MG63 (cell line): ENCODE results near the gene RABGAP1L. TPM values are rescaled to one million over a fixed set of nuclear protein-coding genes. Genes with fewer than 3 reads are reported as not detected.
A peak's percentile ranks its signal among the peaks of the same experiment; 100 is the strongest.

Experiments
- DNase-seq: peaks from one replicate; pipeline ENCODE4 v3.0.0-alpha.2; 2020
- H3K27me3 ChIP-seq: fragments of 250-450 bp; sonication (Bioruptor Pico); 2 replicates; pipeline ENCODE4 v1.5.1; 2020; ENCODE audit warnings: mild to moderate bottlenecking, moderate library complexity
- H3K36me3 ChIP-seq: fragments of 250-450 bp; sonication (Bioruptor Pico); 2 replicates; pipeline ENCODE4 v1.5.1; 2020; ENCODE audit warnings: mild to moderate bottlenecking, moderate library complexity
- H3K4me3 ChIP-seq: fragments of 250-450 bp; sonication (Bioruptor Pico); 2 replicates; pipeline ENCODE4 v1.5.1; 2020; ENCODE audit warnings: mild to moderate bottlenecking, moderate library complexity
- H3K9me3 ChIP-seq: fragments of 250-450 bp; sonication (Bioruptor Pico); 2 replicates; pipeline ENCODE4 v1.5.1; 2020; ENCODE audit warnings: mild to moderate bottlenecking, moderate library complexity
- total RNA-seq: library from RNA; depleted of rRNA; stranded (reverse); fragments of >200 nt; shearing (Covaris generic); gene quantifications from 2 replicates; pipeline ENCODE4 v1.2.3, GENCODE V29; 2014; ENCODE audit warnings: low replicate concordance

RABGAP1L gene
- total RNA-seq, 1 experiment from 2014 or later, result 14.8 TPM

DNA sequence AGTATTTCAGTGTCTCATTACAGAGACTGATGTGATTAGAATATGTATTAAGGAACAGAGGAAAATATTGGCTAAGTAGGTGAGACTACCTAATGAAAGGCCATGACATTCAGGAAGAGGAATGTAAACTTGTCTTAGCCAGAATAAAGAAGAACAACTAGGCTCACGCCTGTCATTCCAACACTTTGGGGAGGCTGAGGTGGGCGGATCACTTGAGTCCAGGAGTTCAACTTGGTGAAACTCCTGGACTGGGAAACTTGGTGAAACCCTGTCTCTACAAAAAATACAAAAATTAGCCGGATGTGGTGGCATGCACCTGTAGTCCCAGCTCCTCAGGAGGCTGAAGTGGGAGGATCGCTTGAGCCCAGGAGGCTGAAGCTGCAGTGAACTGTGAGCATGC is 825.6 kb downstream of the RABGAP1L start:
- H3K9me3 ChIP-seq, result peaks cover 2% of the 10 kb centered on the region; the same call in 1 of the 2 replicates
- H3K4me3 ChIP-seq, result no peak overlapping the region
- no peak for DNase-seq
- peaks cover 12% of the 10 kb centered on the region; the same call in 1 of the 2 replicates for H3K36me3 ChIP-seq
- no peaks in the 10 kb centered on the region for H3K27me3 ChIP-seq

DNA sequence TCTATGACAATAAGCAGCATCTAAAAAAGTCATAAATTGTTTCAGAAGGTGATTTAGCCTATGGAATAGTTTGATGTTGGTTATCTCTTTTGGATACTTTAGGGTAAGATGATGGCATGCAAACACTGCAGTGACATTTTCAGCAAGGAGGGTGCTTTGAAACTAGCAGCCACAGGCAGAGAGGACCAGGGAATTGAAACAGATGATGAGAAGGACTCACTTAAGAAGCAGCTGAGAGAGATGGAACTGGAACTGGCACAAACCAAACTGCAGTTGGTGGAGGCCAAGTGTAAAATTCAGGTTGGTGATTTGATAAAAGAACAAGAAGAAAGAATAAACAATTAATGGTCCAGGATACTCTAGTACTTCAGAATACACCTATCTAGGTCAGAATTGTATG is 829.2 kb downstream of the RABGAP1L start:
- DNase-seq, result no peak
- no peaks in the 10 kb centered on the region for H3K9me3 ChIP-seq
- no peaks in the 10 kb centered on the region for H3K27me3 ChIP-seq
- H3K36me3 ChIP-seq, result 0 out of 2 replicates have a peak, but pooled peaks cover 1% of the 10 kb centered on the region
- no peak overlapping the region for H3K4me3 ChIP-seq

DNA sequence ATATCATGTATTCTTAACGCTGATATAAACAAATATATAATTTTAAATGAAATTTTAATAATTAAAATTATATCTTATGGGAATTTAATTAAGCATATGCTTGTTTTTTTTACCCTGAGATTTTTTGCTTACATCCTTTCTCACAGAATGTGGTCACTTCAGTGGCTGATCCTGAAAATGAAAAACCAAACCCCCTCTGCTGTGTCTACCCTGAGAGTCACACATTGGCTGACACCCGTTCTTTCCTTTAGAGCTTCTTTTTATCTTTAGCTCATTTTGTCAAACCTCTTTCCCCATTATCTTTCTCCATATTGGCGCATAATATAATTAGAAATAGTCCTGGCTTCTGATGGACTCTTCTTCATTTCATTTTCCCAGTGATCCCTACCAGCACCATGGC is 829.7 kb downstream of the RABGAP1L start:
- DNase-seq, result no peak
- H3K27me3 ChIP-seq, result no peaks in the 10 kb centered on the region
- no peaks in the 10 kb centered on the region for H3K36me3 ChIP-seq
- H3K9me3 ChIP-seq, result no peaks in the 10 kb centered on the region
- H3K4me3 ChIP-seq, result no peak overlapping the region

DNA sequence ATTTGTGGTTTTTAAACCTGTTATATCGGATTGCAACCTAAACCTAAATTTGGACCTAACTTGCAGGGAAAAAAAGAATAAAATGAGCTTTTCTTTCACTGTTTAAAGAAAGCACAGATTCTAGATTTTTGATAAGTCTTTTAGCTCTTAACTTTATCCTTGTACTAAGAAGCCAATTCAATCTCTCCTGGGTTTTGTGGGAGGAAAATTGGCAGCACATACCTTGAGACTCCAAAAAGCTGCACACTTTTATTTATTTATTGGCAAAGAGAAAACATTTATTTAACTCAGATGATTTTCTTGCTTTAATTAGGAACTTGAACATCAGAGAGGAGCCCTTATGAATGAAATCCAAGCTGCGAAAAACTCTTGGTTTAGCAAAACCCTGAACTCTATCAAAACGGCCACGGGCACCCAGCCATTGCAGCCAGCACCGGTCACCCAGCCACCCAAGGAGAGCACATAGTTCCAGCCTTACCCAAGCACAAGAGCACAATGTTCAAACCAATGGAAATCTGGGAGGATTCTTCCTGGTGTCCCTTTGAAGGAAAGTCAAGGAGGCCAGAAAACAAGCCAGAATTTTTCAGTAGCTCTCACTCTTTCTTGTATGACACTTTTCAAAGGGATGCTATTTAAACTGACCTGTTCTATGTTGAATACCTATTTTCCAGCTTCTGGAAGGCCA is 830.4 kb downstream of the RABGAP1L start:
- Histone ChIP-seq H3K27me3 (no peaks in the 10 kb centered on the region), H3K9me3 (no peaks in the 10 kb centered on the region), H3K4me3 (peak overlapping the region; percentile 53), H3K36me3 (no peaks in the 10 kb centered on the region)
- DNase-seq, result no peak

DNA sequence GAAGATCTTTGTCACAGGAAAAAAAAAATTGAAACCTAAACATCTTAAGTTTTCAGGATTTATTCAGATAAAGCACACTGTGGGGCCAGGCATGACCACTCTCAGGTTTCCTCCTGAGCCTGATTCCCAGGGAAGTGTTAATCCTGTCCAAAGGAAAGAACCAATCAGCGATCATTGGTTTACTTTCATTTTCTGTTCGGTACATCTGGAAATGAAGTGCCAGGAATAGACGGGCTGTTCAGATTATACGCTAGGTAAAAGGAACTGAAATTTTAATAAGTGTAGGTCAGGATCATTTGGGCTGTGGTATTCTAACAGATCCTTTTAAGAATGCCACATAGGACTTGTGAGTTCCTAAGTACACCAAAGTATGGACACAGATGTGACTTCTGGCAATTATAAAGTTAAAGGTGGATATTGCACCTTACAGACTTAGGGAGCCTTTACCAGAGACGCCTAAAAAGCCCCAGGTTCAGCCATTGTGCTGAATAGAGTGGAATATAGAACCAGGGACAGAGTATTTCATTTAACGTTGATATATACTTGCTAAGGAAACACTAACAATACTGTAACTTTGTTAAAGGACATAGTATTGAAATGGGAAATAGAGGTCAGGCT is 831.2 kb downstream of the RABGAP1L start:
- no peaks in the 10 kb centered on the region for H3K36me3 ChIP-seq
- peak; percentile 31 for DNase-seq
- no peaks in the 10 kb centered on the region for H3K9me3 ChIP-seq
- no peaks in the 10 kb centered on the region for H3K27me3 ChIP-seq
- H3K4me3 ChIP-seq, result peak overlapping the region; percentile 53

DNA sequence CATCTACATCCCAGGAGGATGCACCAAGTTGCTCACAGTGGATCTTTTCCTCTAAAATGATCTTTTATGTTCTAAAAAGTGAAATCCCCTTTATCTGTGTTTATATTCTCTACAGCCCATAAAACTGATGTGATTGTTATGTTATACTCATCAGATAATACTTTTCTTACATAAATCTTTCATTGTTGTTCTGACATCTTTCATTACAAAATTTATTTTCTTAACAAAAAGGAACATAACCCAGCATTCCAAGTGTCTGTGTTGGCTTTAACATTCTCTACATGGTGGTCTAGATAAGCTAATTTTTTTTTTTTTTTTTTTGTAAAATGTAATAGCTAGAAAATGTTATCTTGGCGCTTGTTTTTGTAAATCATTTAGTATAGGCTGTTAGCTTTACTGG is 832.2 kb downstream of the RABGAP1L start:
- no peak overlapping the region for H3K4me3 ChIP-seq
- no peaks in the 10 kb centered on the region for H3K36me3 ChIP-seq
- no peak for DNase-seq
- H3K27me3 ChIP-seq, result no peaks in the 10 kb centered on the region
- H3K9me3 ChIP-seq, result no peaks in the 10 kb centered on the region

DNA sequence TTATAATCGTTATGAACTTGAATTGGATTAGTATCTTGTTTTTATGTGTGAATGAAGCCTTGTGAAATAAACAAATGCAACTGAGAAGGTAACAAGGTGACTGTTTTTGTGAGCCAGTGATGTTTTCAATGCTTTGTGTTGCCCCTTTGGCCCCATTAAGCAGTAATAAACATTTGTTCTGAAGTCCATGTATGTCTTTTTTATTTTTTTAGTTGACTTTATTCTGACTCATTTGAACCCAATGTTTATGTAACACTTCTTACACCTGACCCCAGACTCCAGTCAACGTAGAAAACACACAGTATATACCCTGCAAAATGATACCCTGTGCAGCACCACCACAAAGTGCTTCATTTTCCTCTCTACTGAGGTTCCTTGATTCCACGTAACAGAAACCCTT is 835.8 kb downstream of the RABGAP1L start:
- no peak overlapping the region for H3K4me3 ChIP-seq
- DNase-seq, result no peak
- no peaks in the 10 kb centered on the region for H3K27me3 ChIP-seq
- H3K36me3 ChIP-seq, result peaks cover 3% of the 10 kb centered on the region; the same call in 1 of the 2 replicates
- no peaks in the 10 kb centered on the region for H3K9me3 ChIP-seq

DNA sequence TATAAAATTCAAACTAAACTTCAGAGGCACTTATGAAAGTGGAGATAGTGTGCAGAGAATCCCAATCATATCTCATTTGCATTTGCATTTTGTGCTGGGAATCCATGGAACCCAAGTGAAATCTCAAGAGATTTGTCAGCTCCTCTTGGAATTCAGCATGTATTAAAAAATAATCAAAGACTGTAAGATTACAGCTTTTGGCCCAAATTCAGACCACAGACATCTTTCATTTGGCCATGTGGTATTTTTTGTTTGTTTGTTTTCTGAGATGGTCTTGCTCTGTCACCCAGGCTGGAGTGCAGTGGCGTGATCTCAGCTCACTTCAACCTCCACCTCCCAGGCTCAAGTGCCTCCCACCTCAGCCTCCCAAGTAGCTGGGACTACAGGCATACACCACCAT is 836.6 kb downstream of the RABGAP1L start:
- DNase-seq, result no peak

DNA sequence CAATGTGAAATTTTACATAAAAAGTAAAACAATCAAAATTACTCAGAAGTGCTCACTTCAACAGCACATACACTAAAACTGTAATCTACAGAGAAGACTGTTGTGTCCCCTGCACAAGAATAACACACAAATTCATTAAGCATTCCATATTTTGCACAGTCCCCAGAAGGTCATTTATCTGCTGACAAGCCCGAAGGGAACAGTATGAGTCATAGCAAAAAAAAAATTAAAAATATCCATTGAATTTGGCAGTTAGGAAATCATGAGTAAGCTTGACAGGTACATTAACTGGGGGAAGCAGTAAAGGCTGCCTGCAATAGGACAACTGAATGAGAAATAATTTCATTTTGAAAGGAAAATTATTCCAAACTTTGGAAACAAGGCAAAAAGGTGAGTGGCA is 837.2 kb downstream of the RABGAP1L start:
- no peaks in the 10 kb centered on the region for H3K27me3 ChIP-seq
- DNase-seq, result no peak
- H3K36me3 ChIP-seq, result peaks cover 6% of the 10 kb centered on the region
- H3K4me3 ChIP-seq, result no peak overlapping the region
- H3K9me3 ChIP-seq, result no peaks in the 10 kb centered on the region

More for the DNA sequence above, 836.6 kb downstream of the RABGAP1L start:
- H3K27me3 ChIP-seq, result no peaks in the 10 kb centered on the region
- H3K4me3 ChIP-seq, result no peak overlapping the region
- no peaks in the 10 kb centered on the region for H3K9me3 ChIP-seq
- peaks cover 6% of the 10 kb centered on the region; the same call in 1 of the 2 replicates for H3K36me3 ChIP-seq

DNA sequence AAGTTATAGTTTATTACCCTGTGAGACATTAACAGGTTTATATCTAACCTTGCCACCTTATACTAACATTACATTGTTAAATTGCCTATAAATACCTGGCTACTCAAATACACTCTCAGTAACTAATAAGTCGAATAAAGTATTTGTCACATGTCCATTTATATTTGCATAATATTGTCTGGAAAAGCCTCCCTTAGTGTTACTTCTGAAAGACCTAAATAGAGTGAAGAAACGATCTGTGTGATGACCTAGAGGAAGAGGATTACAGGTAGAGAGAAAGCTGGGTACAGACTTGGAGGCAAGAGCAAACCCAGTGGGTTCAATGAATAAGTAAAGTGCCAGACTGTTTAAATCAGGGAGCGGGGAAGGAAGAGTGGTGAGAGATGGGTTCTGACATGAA is 837.7 kb downstream of the RABGAP1L start:
- no peak for DNase-seq
- no peak overlapping the region for H3K4me3 ChIP-seq
- H3K27me3 ChIP-seq, result no peaks in the 10 kb centered on the region
- H3K9me3 ChIP-seq, result no peaks in the 10 kb centered on the region
- H3K36me3 ChIP-seq, result peaks cover 9% of the 10 kb centered on the region

DNA sequence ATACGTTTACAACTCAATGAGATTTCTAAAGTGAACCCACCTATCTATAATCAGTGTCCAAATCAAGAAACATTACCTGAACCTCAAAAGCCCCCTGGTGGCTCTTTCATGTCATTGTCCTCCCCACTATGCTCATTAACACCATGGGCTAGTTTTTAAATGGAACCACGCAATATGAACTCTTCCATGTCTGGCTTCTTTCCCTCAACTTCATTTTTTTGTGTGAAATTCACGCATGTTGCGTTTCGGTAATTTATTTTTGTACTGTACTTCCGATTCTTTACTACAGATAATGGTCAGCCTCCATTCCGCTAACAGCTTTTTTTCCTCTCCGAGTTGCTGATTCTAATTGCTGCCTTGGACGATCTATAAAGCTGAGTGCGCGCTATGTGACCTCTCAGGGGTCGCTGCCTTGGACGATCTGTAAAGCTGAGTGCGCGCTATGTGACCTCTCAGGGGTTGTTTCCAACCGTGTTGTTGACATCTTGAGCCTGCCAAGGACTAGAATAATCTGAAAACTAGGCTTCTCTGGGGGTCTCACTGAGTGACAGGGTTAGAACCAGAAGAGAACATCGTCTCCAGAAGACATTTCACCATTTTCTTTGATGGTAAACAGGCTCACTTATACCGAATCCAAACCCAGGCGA is 839.4 kb downstream of the RABGAP1L start:
- H3K9me3 ChIP-seq, result no peaks in the 10 kb centered on the region
- DNase-seq, result peak; percentile 37
- peaks cover 12% of the 10 kb centered on the region for H3K36me3 ChIP-seq
- H3K4me3 ChIP-seq, result peak overlapping the region; percentile 80
- H3K27me3 ChIP-seq, result no peaks in the 10 kb centered on the region

DNA sequence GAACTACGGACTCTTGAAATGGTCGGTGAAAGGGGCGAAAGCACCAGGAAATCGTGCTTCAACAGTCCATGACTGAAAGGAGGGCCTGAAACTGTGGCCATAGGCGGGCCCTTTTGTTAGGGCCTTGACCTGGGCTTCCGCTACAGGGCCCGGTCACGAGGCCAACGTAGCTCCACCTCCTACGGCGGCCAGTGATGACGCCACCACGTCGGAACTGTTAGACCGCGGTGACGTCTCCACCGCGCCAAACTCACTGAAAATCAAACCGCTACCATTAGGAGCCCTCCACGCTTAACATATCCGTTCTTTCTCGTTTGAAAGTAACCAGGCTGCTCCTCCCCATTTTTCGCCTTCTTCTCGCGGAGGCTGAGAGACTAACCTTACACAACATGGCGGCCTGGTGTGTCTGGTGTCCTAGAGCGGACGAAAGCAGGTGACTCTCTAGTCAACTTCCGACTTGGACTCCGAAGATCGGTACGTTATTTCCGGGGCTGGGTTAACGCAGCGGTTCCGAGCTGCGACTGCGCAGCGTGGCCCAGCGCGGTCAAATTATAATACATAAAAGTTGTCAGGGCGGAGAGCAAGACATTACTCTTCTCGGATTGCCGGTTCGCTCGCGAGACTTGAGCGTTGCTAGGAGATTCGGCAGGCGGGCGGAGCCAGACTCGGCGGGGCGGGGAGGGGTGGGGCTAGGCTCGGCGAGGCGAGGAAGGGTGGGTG is 840.1 kb downstream of the RABGAP1L start:
- Histone ChIP-seq H3K27me3 (no peaks in the 10 kb centered on the region), H3K9me3 (no peaks in the 10 kb centered on the region), H3K4me3 (peak overlapping the region; percentile 80), H3K36me3 (peaks cover 13% of the 10 kb centered on the region)
- peak; percentile 97 for DNase-seq

DNA sequence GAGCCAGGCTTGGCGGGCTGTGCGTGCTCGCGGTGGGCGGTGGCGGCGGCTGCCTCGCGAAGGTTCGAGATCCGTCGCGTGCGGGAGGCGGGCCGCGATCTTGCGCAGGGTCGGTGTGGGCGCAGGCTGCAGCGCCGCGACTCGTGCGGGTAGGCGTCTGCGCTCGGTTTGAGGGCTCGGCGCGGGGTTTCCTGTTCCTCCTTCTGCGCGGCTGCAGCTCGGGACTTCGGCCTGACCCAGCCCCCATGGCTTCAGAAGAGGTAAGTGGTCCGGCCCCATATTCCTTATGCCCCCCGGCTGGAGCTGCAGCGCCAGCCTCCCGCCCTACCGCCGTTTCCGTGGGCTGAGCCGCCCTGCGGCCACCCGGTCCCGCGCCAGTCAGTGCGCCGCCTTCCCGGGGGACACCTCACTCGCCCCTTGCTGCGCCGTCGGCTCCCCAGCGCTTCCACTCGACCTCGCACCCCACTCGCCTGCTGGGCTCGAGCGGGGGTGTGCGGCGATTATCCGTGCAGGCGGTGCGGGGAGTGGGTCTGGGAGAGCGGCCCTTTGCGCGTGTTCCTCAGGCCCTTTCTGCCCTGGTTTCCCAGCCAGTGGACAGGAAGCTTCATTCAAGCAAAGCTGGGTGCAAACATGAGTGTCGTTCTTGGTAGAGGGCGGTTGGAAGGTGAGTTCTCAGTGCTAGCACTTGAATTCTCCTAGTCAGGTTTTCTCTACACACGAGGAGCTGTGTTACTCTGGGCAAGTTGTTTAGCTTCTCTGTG is 840.8 kb downstream of the RABGAP1L start, which contains the start of gene CACYBP:
Gene CACYBP (plus strand): TSS at position 12 of the 761 bp plus-strand sequence. CDS start 234 bp downstream, at position 246.
- no peak for DNase-seq

DNA sequence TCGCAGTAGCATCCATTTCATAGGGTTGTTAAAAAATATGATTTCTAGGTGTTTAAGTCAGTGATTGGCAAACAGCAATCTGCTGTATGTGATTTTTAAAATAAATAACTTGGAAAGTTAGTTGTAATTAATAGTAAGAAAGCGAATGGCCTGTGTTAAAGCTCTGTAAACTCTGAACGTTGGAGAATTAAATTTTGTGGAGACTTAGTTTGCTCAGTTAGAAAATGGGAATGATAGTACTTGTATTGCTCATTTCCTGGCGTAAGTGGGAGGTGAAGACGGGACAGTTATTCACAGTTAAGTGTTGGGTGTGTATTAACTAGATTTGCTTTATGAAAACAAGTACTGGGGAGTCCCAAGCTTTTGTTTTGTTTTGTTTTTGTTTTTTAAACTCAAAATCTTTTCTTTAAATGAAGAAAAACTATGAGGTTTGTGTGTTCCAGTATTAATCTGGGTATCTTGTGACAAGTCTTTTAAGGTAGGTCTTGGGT is 841.4 kb downstream of the RABGAP1L start:
- DNase-seq, result no peak
- Histone ChIP-seq H3K4me3 (peak overlapping the region; percentile 80), H3K9me3 (no peaks in the 10 kb centered on the region), H3K27me3 (no peaks in the 10 kb centered on the region), H3K36me3 (peaks cover 27% of the 10 kb centered on the region)

More for the DNA sequence above, 840.8 kb downstream of the RABGAP1L start, which contains the start of gene CACYBP:
- H3K27me3 ChIP-seq, result no peaks in the 10 kb centered on the region
- peak within 1 kb of the TSS; percentile 80 for H3K4me3 ChIP-seq
- H3K9me3 ChIP-seq, result no peaks in the 10 kb centered on the region
- H3K36me3 ChIP-seq, result peaks cover 21% of the 10 kb centered on the region

DNA sequence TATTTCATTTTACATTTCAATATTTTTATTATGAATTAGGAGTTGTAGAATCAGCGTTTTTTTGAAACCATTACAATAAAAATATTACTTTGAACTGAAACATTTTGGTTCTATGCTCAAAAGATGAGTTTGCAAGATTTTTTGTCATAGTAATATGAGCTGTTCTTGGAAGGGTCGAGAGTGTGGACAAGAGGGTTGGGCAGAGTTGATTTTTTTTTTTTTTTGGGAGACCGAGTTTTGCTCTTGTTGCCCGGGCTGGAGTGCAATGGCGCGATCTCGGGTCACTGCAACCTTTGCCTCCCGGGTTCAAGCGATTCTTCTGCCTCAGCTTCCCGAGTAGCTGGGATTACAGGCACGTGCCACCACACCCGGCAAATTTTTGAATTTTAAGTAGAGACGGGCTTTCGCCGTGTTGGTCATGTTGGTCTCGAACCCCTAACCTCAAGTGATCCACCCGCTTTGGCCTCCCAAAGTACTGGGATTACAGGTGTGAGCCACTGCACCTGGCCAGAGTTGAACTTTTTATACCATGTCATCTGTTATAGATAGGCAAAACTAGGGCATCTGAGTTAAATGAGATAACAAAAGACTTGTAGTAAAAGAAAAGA is 843.7 kb downstream of the RABGAP1L start:
- no peak for DNase-seq
- H3K4me3 ChIP-seq, result peak overlapping the region; percentile 29
- H3K36me3 ChIP-seq, result peaks cover 47% of the 10 kb centered on the region
- no peaks in the 10 kb centered on the region for H3K9me3 ChIP-seq
- H3K27me3 ChIP-seq, result no peaks in the 10 kb centered on the region

DNA sequence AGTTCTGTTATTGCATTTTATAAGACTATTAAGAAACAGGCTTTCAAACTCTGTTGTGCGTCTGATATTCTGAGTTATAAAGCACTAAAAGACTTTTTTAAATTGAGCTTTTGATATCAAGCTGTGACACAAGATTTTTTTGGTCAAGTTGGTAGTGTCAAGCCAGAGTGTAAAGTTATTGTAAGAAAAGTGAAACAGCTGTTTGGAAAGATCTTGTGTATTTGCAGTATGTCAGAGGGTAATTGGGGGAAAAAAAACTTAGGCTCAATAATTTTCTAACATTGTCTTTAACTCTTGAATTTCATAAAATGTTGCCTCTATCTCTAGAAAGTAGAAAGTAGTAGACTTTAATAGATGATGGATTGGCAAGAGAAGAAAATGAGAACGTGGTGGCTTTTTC is 844.2 kb downstream of the RABGAP1L start:
- no peak for DNase-seq
- H3K4me3 ChIP-seq, result peak overlapping the region; percentile 29
- H3K9me3 ChIP-seq, result no peaks in the 10 kb centered on the region
- no peaks in the 10 kb centered on the region for H3K27me3 ChIP-seq
- peaks cover 52% of the 10 kb centered on the region for H3K36me3 ChIP-seq
